Activated CD4-positive, alpha-beta T cell treated with anti-CD3 and anti-CD28 coated beads, Interleukin-2, amount 50 U/mL, for 24 hours (primary cell): ENCODE measurements around the gene STRC.
"Not testable (repeated sequence)": the region's sequence is repeated elsewhere in the genome, so short reads cannot be mapped to it uniquely, and the experiment has no call there.

Experiments used
- DNase-seq, 2 donors: peaks; one replicate each; pipeline ENCODE4 v3.0.0-alpha.2; 2020; ENCODE audit warnings: low read depth in 1 of 2, low spot score in 1 of 2

The STRC gene

DNA sequence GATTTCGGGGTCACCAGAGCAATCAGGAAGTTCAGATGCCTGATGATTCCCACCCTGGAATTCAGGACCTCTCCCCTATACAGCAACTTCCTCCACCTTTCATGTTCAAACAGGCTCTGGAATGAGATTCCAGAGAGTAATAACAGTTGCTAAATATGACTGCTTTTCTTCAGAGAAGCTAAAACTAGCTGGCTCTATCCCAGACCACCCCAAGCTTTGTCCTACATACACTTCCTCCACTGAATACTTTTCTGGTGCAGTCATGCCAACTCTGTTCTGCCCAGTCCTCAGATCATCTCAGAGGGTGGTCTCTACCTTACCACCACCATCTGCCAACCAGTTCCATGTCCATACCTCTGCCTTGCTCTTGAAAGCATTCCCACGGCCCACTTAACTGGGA, 52.0 kb downstream of the STRC start:
- not testable (repeated sequence) for DNase-seq

DNA sequence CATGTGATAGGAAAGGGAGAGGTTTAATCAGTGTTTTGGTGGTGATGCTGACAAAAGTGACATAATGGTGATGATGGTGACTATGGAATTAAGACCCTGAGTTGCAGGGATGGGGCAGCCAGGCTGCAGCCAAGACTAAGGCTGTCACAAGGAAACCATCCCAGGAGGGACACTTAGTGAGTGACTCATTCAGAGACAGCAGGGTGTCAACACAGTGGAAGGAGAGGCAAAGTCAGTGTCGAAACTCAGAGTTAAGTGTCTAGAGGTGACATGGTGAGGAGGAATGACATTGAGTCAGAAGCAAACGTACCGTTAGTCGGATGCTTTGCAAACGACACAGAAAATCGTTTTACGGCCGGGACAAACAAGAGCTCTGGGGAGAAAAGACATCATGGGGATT, 54.8 kb downstream of the STRC start:
- not testable (repeated sequence) for DNase-seq

DNA sequence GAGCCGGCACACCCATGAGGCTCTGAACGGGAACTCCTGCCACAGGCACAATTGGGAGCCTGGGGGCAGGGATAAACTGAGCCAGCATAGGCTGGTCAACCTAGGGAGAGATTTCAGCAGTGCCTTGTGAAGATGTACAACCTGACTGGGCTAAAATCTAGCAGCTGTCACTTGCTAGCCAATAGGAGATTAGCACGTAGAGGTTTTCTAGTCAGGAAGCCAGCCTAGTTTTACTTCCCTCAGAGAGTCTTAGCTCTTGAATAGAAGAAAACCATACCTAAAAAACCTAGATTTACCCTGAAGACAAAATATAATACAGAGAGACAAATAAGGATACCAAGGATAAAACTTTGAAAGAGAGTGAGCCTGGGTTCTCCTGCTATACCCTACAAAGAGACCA, 55.8 kb downstream of the STRC start:
- DNase-seq: not testable (repeated sequence)

DNA sequence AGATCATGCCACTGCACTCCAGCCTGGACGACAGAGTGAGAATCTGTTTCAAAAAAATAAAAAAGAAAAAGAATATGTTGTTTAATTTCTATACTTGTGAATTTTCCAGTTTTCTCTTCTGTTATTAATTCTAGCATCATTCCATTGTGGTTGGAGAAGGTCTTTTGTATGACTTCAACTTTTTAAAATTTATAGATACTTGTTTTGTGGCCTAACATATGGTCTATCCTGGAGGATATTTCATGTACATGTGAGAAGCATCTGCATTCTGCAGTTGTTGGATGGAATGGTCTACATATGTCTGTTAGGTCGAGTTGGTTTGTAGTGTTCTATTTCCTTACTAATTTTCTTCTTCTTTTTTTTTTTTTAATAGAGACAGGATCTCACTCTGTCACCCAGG, 65.6 kb downstream of the STRC start:
- DNase-seq: no peak

DNA sequence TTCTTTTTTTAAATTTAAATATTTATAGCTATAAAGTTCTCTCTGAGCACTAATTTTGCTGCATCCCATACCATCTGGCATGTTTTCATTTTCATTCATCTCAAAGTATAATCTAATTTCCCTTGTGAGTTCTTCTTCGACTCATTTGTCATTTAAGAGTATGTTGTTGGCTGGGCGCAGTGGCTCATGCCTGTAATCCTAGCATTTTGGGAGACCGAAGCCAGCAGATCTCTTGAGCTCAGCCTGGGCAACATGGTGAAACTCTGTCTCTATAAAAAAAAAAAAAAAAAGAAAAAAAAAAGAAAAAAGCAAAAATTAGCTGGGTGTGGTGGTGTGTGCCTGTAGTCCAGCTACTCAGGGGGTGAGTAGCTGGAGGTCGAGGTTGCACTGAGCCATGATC, 66.3 kb downstream of the STRC start:
- no peak for DNase-seq

DNA sequence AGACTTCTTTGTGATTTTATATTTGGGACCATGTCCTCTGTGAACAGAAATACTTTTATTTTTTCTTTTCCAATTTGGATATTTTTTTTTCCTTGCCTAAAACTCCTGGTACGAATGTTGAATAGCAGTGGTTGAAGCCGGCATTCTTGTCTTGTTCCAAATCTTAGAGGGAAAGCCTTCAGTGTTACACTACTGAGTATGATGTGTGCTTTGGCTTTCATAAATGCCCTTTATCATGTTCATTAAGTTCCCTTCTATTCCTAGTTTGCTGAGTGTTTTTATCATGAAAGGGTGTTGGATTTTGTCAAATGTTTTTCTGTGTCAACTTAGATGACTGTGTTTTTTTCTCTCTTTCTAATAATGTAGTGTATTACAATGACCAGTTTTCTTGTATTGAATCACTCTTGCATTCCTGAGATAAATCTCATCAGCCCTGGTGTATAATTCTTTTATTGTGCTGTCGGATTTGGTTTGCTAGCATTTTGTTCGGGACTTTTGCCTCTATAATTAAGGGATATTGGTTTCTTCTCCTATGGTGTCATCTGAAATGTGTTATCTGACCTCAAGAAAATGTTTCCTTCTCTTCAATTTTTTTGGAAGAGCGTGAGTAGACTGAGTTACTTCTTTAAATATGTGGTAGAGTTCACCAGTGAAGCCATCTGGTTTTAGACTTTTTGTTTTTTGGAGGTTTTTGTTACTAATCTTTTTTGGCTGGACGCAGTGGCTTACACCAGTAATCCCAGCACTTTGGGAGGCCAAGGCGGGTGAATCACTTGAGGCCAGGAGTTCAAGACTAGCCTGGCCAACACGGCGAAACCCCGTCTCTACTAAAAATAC, 67.9 kb downstream of the STRC start:
- DNase-seq: no peak
